ENCODE results near the gene MAPK7. TPM values are rescaled to one million over a fixed set of nuclear protein-coding genes. Genes with fewer than 3 reads are reported as not detected.

Gene MAPK7
- total RNA-seq, 1 experiment from 2014 or later = 14.5 TPM

- Mint-ChIP-seq H3K36me3 (ENCODE audit: insufficient read depth, unreplicated experiment) (no peaks in the 10 kb centered on the region), H3K27ac (ENCODE audit: low read depth, unreplicated experiment) (no peak overlapping the region), H3K4me3 (ENCODE audit: unreplicated experiment) (no peak overlapping the region), H3K4me1 (ENCODE audit: insufficient read depth, unreplicated experiment) (peaks cover 10% of the 10 kb centered on the region), H3K9me3 (ENCODE audit: unreplicated experiment) (peaks cover 7% of the 10 kb centered on the region), H3K27me3 (ENCODE audit: insufficient read depth, unreplicated experiment) (no peaks in the 10 kb centered on the region)
- intact Hi-C loops (cut with micrococcal nuclease) = no loop called here
- ChIA-PET POLR2A (interaction anchor here (0.6 to 1.6 kb wide), 3 partner anchors 24 to 367 kb away, joined by 3 to 4 read pairs (median 3); no protein-coding TSS in a partner anchor), CTCF (interaction anchor here (2.0 kb wide), 1 partner anchor 46 kb away, joined by 5 read pairs; no protein-coding TSS in a partner anchor)
- TF ChIP-seq CTCF (IDR thresholded peaks at IDR 0.05; ENCODE audit: unreplicated experiment) = no peak
- DNase-seq (ENCODE audit: unreplicated experiment) = no peak
- no TSS peak for BruUV-seq (replicated peaks)
Observed at GRCh38 chr17:19401321-19402010, 23.2 kb downstream of the MAPK7 start.

GRCh38 chr17:19402171-19402570 lies 23.9 kb downstream of the MAPK7 start:
- peaks cover 10% of the 10 kb centered on the region for H3K4me1 Mint-ChIP-seq (ENCODE audit: insufficient read depth, unreplicated experiment)
- TF ChIP-seq CTCF (IDR thresholded peaks at IDR 0.05; ENCODE audit: unreplicated experiment) = no peak
- H3K36me3 Mint-ChIP-seq (ENCODE audit: insufficient read depth, unreplicated experiment) = no peaks in the 10 kb centered on the region
- no peak overlapping the region for H3K27ac Mint-ChIP-seq (ENCODE audit: low read depth, unreplicated experiment)
- H3K9me3 Mint-ChIP-seq (ENCODE audit: unreplicated experiment) = peaks cover 7% of the 10 kb centered on the region
- H3K27me3 Mint-ChIP-seq (ENCODE audit: insufficient read depth, unreplicated experiment) = no peaks in the 10 kb centered on the region
- no peak for DNase-seq (ENCODE audit: unreplicated experiment)
- intact Hi-C loops (cut with micrococcal nuclease) = no loop called here
- ChIA-PET CTCF (interaction anchor here (0.5 to 2.0 kb wide), 2 partner anchors 8 to 45 kb away, joined by 3 to 5 read pairs; no protein-coding TSS in a partner anchor), POLR2A (interaction anchor here (0.6 to 1.6 kb wide), 3 partner anchors 25 to 366 kb away, joined by 3 to 4 read pairs (median 3); no protein-coding TSS in a partner anchor)
- no TSS peak for BruUV-seq (replicated peaks)
- H3K4me3 Mint-ChIP-seq (ENCODE audit: unreplicated experiment) = no peak overlapping the region

GRCh38 chr17:19403021-19403420 lies 24.7 kb downstream of the MAPK7 start:
- H3K4me3 Mint-ChIP-seq (ENCODE audit: unreplicated experiment) = no peak overlapping the region
- H3K4me1 Mint-ChIP-seq (ENCODE audit: insufficient read depth, unreplicated experiment) = peaks cover 9% of the 10 kb centered on the region
- no peaks in the 10 kb centered on the region for H3K36me3 Mint-ChIP-seq (ENCODE audit: insufficient read depth, unreplicated experiment)
- peaks cover 7% of the 10 kb centered on the region for H3K9me3 Mint-ChIP-seq (ENCODE audit: unreplicated experiment)
- ChIA-PET CTCF (interaction anchor here (2.0 kb wide), 1 partner anchor 44 kb away, joined by 5 read pairs; no protein-coding TSS in a partner anchor), POLR2A (interaction anchor here (1.6 kb wide), 1 partner anchor 25 kb away, joined by 4 read pairs; no protein-coding TSS in a partner anchor)
- intact Hi-C loops (cut with micrococcal nuclease) = no loop called here
- DNase-seq (ENCODE audit: unreplicated experiment) = no peak
- H3K27me3 Mint-ChIP-seq (ENCODE audit: insufficient read depth, unreplicated experiment) = no peaks in the 10 kb centered on the region
- no peak overlapping the region for H3K27ac Mint-ChIP-seq (ENCODE audit: low read depth, unreplicated experiment)
- no peak for TF ChIP-seq CTCF (IDR thresholded peaks at IDR 0.05; ENCODE audit: unreplicated experiment)
- BruUV-seq (replicated peaks) = no TSS peak

GRCh38 chr17:19404264-19404663 lies 26.0 kb downstream of the MAPK7 start:
- no peak for DNase-seq (ENCODE audit: unreplicated experiment)
- H3K27me3 Mint-ChIP-seq (ENCODE audit: insufficient read depth, unreplicated experiment) = no peaks in the 10 kb centered on the region
- H3K4me1 Mint-ChIP-seq (ENCODE audit: insufficient read depth, unreplicated experiment) = peaks cover 2% of the 10 kb centered on the region
- CTCF ChIA-PET = no interaction called here
- POLR2A ChIA-PET = no interaction called here
- no peak overlapping the region for H3K4me3 Mint-ChIP-seq (ENCODE audit: unreplicated experiment)
- H3K36me3 Mint-ChIP-seq (ENCODE audit: insufficient read depth, unreplicated experiment) = no peaks in the 10 kb centered on the region
- H3K27ac Mint-ChIP-seq (ENCODE audit: low read depth, unreplicated experiment) = no peak overlapping the region
- TF ChIP-seq CTCF (IDR thresholded peaks at IDR 0.05; ENCODE audit: unreplicated experiment) = no peak
- no TSS peak for BruUV-seq (replicated peaks)
- intact Hi-C loops (cut with micrococcal nuclease) = no loop called here
- H3K9me3 Mint-ChIP-seq (ENCODE audit: unreplicated experiment) = peaks cover 7% of the 10 kb centered on the region

Measured in MCF 10A (cell line).